ENCODE measurements around the gene DAPK1. TPM values are rescaled to one million over a fixed set of nuclear protein-coding genes. Genes with fewer than 3 reads are reported as not detected.

The DAPK1 gene
- polyA plus RNA-seq, 1 donor from 2014 or later = 45.0 TPM

- Histone ChIP-seq H3K9ac (ENCODE audit: low read length) (no peak overlapping the region), H3K4me2 (ENCODE audit: low read length) (no peak overlapping the region), H3K9me3 (ENCODE audit: low read length) (no peaks in the 10 kb centered on the region), H3K27me3 (ENCODE audit: insufficient read depth, low read depth, low read length) (no peaks in the 10 kb centered on the region), H3K27ac (ENCODE audit: low read length) (no peak overlapping the region), H3K9me2 (ENCODE audit: insufficient read depth, low read length) (no peaks in the 10 kb centered on the region), H3F3A (ENCODE audit: insufficient read depth, low read length, poor library complexity, severe bottlenecking) (no peaks in the 10 kb centered on the region), H3K4me3 (ENCODE audit: low read length) (no peak overlapping the region), H3K36me3 (ENCODE audit: insufficient read depth, low read length) (no peaks in the 10 kb centered on the region), H3K79me2 (replicated peaks; ENCODE audit: insufficient read depth, low read length) (peaks cover 10% of the 10 kb centered on the region), H2AFZ (ENCODE audit: low read depth, low read length) (no peak overlapping the region), H4K20me1 (ENCODE audit: insufficient read depth) (no peaks in the 10 kb centered on the region)
- no peak for TF ChIP-seq RAD21 (conservative IDR thresholded peaks at IDR 0.05)
- no peak for TF ChIP-seq SMC3 (conservative IDR thresholded peaks at IDR 0.05; ENCODE audit: poor library complexity)
- no peak for TF ChIP-seq EP300 (conservative IDR thresholded peaks at IDR 0.05; ENCODE audit: poor library complexity, severe bottlenecking)
- no peak for TF ChIP-seq REST (IDR thresholded peaks at IDR 0.05; ENCODE audit: borderline replicate concordance)
- TF ChIP-seq EZH2 (IDR thresholded peaks at IDR 0.05; ENCODE audit: borderline replicate concordance, insufficient read depth, low read length, poor library complexity, severe bottlenecking) = no peak
- TF ChIP-seq, protein P1, sequence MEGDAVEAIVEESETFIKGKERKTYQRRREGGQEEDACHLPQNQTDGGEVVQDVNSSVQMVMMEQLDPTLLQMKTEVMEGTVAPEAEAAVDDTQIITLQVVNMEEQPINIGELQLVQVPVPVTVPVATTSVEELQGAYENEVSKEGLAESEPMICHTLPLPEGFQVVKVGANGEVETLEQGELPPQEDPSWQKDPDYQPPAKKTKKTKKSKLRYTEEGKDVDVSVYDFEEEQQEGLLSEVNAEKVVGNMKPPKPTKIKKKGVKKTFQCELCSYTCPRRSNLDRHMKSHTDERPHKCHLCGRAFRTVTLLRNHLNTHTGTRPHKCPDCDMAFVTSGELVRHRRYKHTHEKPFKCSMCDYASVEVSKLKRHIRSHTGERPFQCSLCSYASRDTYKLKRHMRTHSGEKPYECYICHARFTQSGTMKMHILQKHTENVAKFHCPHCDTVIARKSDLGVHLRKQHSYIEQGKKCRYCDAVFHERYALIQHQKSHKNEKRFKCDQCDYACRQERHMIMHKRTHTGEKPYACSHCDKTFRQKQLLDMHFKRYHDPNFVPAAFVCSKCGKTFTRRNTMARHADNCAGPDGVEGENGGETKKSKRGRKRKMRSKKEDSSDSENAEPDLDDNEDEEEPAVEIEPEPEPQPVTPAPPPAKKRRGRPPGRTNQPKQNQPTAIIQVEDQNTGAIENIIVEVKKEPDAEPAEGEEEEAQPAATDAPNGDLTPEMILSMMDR (IDR thresholded peaks at IDR 0.05; ENCODE audit: poor library complexity, severe bottlenecking) = no peak
- TF ChIP-seq MXI1 (conservative IDR thresholded peaks at IDR 0.05; ENCODE audit: poor library complexity, severe bottlenecking) = no peak
- no peak for TF ChIP-seq POLR2AphosphoS5 (IDR thresholded peaks at IDR 0.05)
- TF ChIP-seq TAF1 (IDR thresholded peaks at IDR 0.05; ENCODE audit: low read depth) = no peak
Observed at GRCh38 chr9:87572719-87573118, 75.1 kb downstream of the DAPK1 start.

GRCh38 chr9:87573841-87574342 is 76.2 kb downstream of the DAPK1 start:
- peaks cover 10% of the 10 kb centered on the region for H3K79me2 ChIP-seq (replicated peaks; ENCODE audit: insufficient read depth, low read length)

More at GRCh38 chr9:87573841-87574342, 76.2 kb downstream of the DAPK1 start:
- H3K9ac ChIP-seq (ENCODE audit: low read length) = no peak overlapping the region
- no peaks in the 10 kb centered on the region for H3K9me2 ChIP-seq (ENCODE audit: insufficient read depth, low read length)
- no peaks in the 10 kb centered on the region for H3K36me3 ChIP-seq (ENCODE audit: insufficient read depth, low read length)
- no peak overlapping the region for H3K4me3 ChIP-seq (ENCODE audit: low read length)
- H3K27me3 ChIP-seq (ENCODE audit: insufficient read depth, low read depth, low read length) = no peaks in the 10 kb centered on the region
- H2AFZ ChIP-seq (ENCODE audit: low read depth, low read length) = no peak overlapping the region
- no peak overlapping the region for H3K27ac ChIP-seq (ENCODE audit: low read length)
- H3K4me2 ChIP-seq (ENCODE audit: low read length) = no peak overlapping the region
- no peaks in the 10 kb centered on the region for H3F3A ChIP-seq (ENCODE audit: insufficient read depth, low read length, poor library complexity, severe bottlenecking)
- no peaks in the 10 kb centered on the region for H3K9me3 ChIP-seq (ENCODE audit: low read length)
- H4K20me1 ChIP-seq (ENCODE audit: insufficient read depth) = no peaks in the 10 kb centered on the region
- TF ChIP-seq POLR2AphosphoS5 (IDR thresholded peaks at IDR 0.05) = no peak
- no peak for TF ChIP-seq SMC3 (conservative IDR thresholded peaks at IDR 0.05; ENCODE audit: poor library complexity)
- TF ChIP-seq TAF1 (IDR thresholded peaks at IDR 0.05; ENCODE audit: low read depth) = no peak
- no peak for TF ChIP-seq EP300 (conservative IDR thresholded peaks at IDR 0.05; ENCODE audit: poor library complexity, severe bottlenecking)
- TF ChIP-seq REST (IDR thresholded peaks at IDR 0.05; ENCODE audit: borderline replicate concordance) = no peak
- TF ChIP-seq RAD21 (conservative IDR thresholded peaks at IDR 0.05) = no peak
- TF ChIP-seq MXI1 (conservative IDR thresholded peaks at IDR 0.05; ENCODE audit: poor library complexity, severe bottlenecking) = no peak
- TF ChIP-seq EZH2 (IDR thresholded peaks at IDR 0.05; ENCODE audit: borderline replicate concordance, insufficient read depth, low read length, poor library complexity, severe bottlenecking) = no peak
- TF ChIP-seq, protein P1 (IDR thresholded peaks at IDR 0.05; ENCODE audit: poor library complexity, severe bottlenecking) = no peak
